ENCODE results near the gene CDKN2B-AS1.

DNA sequence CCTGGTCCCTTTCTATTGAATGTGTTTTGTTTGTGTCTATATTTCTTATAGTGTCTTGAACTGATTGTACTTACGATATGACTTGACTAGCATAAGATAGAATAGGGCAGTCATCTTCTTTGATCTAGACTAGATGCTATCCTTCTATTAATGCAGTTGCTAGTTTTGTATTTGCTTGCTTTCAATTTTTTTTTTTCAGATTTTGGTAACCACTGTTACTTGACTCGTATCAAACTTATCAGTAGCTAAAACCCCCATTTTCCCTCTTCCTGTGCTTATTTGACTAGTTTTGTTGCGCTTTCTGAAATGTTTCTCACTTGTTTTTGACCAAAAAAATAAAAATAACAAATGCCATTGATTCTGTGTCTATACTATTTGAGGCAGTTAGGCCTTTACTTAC lies 83.5 kb downstream of the CDKN2B-AS1 start:
- TF ChIP-seq GATA3 (IDR thresholded peaks at IDR 0.05; ENCODE audit: low read depth, low read length) (no peak), GATA2 (IDR thresholded peaks at IDR 0.05; ENCODE audit: low read depth, low read length) (no peak)
